ENCODE measurements around the gene GPR156. TPM values are rescaled to one million over a fixed set of nuclear protein-coding genes. Genes with fewer than 3 reads are reported as not detected.

The GPR156 gene
- 0.25 to 0.54 TPM (median 0.46 TPM) in 5 replicates for total RNA-seq (2022; extraction: Qiagen RNA extraction)

DNA sequence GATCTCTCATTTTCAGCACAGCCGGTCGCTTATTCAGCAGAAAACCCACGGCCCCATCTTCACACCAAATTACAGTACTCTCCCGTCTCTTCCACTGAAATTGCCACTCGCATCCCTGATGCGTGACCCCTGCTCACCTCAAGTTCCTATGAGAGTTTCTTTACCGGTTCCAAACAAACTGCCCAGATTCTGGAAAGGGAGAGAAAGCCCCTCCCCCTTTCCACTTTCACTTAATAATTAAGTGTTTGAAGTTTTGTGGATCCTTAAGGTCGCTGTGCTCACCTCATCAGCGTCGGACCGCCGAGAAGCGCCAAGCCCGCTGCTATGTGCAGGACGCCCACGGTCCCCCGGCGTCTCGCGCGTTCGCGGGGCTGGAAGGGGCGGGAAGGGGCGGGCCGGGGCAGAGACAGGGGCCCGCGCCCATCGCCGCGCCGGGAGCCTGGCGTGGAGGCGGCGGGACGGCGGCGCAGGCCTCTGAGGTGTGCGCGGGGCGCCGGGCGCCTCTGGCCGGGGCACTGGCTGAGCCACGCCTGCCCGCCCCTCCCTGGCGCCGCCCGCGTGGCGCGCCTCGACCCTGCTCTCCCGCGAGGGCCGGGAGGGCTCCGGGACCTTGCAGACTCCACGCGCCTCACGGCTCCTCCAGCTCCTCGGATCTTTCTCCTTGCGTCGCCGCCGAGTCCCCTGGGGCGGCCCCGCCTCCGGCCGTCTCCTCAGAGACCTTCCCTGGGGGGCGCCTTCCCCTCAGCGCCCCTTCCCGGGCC lies at the start of gene GPR156:
Gene GPR156, minus strand, starts transcription at position 476 of the 761 bp plus-strand sequence. CDS start 41,124 bp downstream, outside the sequence.

Other genes starting within 250 kb of the GPR156 start
- gene GSK3B, start 190.8 kb downstream of the GPR156 start, total RNA-seq (2022; extraction: Qiagen RNA extraction): 23.6 to 30.0 TPM (median 29.9 TPM) in 5 replicates
- 14.5 to 16.1 TPM (median 15.2 TPM) in 5 replicates for gene LRRC58, start 64.1 kb upstream of the GPR156 start, total RNA-seq (2022; extraction: Qiagen RNA extraction)
- 49.9 to 91.3 TPM (median 71.1 TPM) in 5 replicates for gene FSTL1, start 165.8 kb upstream of the GPR156 start, total RNA-seq (2022; extraction: Qiagen RNA extraction)

Measured in A549 treated with CORT108297 at 1 μM for 4 hours (cell line).